ENCODE results near the gene ZNF750. TPM values are rescaled to one million over a fixed set of nuclear protein-coding genes. Genes with fewer than 3 reads are reported as not detected.

The ZNF750 gene
- total and polyA plus RNA-seq, 10 donors: 0.05 to 0.16 (median 0.13) TPM; not detected in 5

- no peak for DNase-seq
- TF ChIP-seq POLR2AphosphoS5 (IDR thresholded peaks at IDR 0.05) (peak in 1 of 3 donors; percentile 59), CTCF (IDR thresholded peaks at IDR 0.05 in 8 of 11, conservative IDR thresholded peaks at IDR 0.05 in 3 of 11) (no peak)
- Histone ChIP-seq H3K27ac (no peak overlapping the region), H3K36me3 (peaks cover 0 to 52% (median 4%) of the 10 kb centered on the region in 6 donors), H3K4me3 (no peak overlapping the region), H3K9me3 (no peaks in the 10 kb centered on the region), H3K27me3 (replicated peaks in 1 of 7) (no peaks in the 10 kb centered on the region), H3K4me1 (peaks cover 0 to 7% (median 6%) of the 10 kb centered on the region in 6 donors)
- 75 to 84% (median 75%) methylated on average over 13 to 22 of the region's 22 CpGs for WGBS, 5 donors
- intact Hi-C loops (cut with DNase I; ENCODE audit: low total_unique reads): no loop called here
Measured at GRCh38 chr17:82830249-82830661, 9.6 kb downstream of the ZNF750 start.

- intact Hi-C loops (cut with DNase I; ENCODE audit: low total_unique reads): no loop called here
- no peak for DNase-seq
- TF ChIP-seq POLR2A (IDR thresholded peaks at IDR 0.05) (no peak), POLR2AphosphoS5 (IDR thresholded peaks at IDR 0.05) (no peak), CTCF (IDR thresholded peaks at IDR 0.05 in 8 of 11, conservative IDR thresholded peaks at IDR 0.05 in 3 of 11) (no peak)
- H3K27me3 ChIP-seq (replicated peaks in 1 of 7): no peaks in the 10 kb centered on the region
- no peaks in the 10 kb centered on the region for H3K4me1 ChIP-seq
- WGBS, 5 donors: 96 to 98% (median 98%) methylated on average over 26 of the region's 26 CpGs
- no peak overlapping the region for H3K4me3 ChIP-seq
- no peak overlapping the region for H3K27ac ChIP-seq
- peaks cover 0 to 51% (median 4%) of the 10 kb centered on the region in 6 donors for H3K36me3 ChIP-seq
- no peaks in the 10 kb centered on the region for H3K9me3 ChIP-seq
Measured at GRCh38 chr17:82828875-82829487, 10.8 kb downstream of the ZNF750 start.

- Histone ChIP-seq H3K36me3 (peaks cover 0 to 40% (median 2%) of the 10 kb centered on the region in 6 donors), H3K4me3 (no peak overlapping the region), H3K27ac (no peak overlapping the region), H3K27me3 (replicated peaks in 1 of 7) (no peaks in the 10 kb centered on the region), H3K4me1 (no peaks in the 10 kb centered on the region), H3K9me3 (no peaks in the 10 kb centered on the region)
- no peak for DNase-seq
- intact Hi-C loops (cut with DNase I; ENCODE audit: low total_unique reads): no loop called here
- WGBS, 5 donors: 91 to 96% (median 94%) methylated on average over 7 of the region's 7 CpGs
- TF ChIP-seq CTCF (IDR thresholded peaks at IDR 0.05 in 8 of 11, conservative IDR thresholded peaks at IDR 0.05 in 3 of 11) (no peak), POLR2AphosphoS5 (IDR thresholded peaks at IDR 0.05) (no peak), POLR2A (IDR thresholded peaks at IDR 0.05) (no peak)
Measured at GRCh38 chr17:82826956-82827355, 12.9 kb downstream of the ZNF750 start.

GRCh38 chr17:82826211-82826610, 13.6 kb downstream of the ZNF750 start:
- H3K4me3 ChIP-seq: no peak overlapping the region
- no peaks in the 10 kb centered on the region for H3K27me3 ChIP-seq (replicated peaks in 1 of 7)
- H3K27ac ChIP-seq: no peak overlapping the region
- H3K9me3 ChIP-seq: no peaks in the 10 kb centered on the region
- peaks cover 0 to 38% (median 2%) of the 10 kb centered on the region in 6 donors for H3K36me3 ChIP-seq
- H3K4me1 ChIP-seq: no peaks in the 10 kb centered on the region
- no peak for DNase-seq
- TF ChIP-seq POLR2A (IDR thresholded peaks at IDR 0.05): no peak
- TF ChIP-seq CTCF (IDR thresholded peaks at IDR 0.05 in 8 of 11, conservative IDR thresholded peaks at IDR 0.05 in 3 of 11): no peak
- TF ChIP-seq POLR2AphosphoS5 (IDR thresholded peaks at IDR 0.05): no peak
- intact Hi-C loops (cut with DNase I; ENCODE audit: low total_unique reads): no loop called here

Data from spleen (tissue), 11 donors.